ENCODE results near the gene GLO1.

GLO1 gene

GRCh38 chr6:38702558-38703397 lies at the start of gene GLO1:
GLO1 (minus strand) TSS chr6:38703145; CDS start chr6:38703054, 91 bp downstream.
- DNase-seq = peak; percentile 97

DNA sequence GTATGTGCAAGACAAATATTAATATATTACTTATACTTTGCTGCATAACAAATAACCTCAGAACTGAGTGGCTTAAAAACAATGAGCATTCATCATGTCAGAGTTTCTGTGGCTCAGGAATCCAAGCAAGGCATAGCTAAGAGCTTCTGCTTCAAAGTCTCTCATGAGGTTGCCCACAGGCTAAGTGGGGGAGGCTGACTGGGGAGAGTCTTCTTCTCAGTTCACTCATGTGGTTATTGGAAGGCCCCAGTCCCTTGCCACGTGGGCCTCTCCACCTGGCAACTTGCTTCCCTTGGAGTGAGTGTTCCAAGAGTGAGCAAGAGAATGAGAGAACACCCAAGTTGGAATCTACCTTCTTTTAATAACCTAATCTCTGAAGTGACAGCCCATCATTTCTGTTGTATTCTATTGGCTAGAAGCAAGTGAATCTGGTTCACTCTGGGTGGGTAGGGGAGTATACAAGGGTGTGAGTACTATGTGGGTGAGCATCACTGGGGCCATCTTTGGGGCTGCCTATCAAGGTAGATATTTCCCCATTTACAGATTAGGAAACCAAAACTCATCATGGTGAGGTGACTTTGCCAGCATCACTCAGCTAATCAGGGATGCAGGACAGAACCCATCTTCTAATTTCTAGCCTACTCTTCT lies 48.1 kb upstream of the GLO1 start:
- peak; percentile 44 for DNase-seq

GRCh38 chr6:38749473-38749872 lies 46.5 kb upstream of the GLO1 start:
- no peak for DNase-seq

DNA sequence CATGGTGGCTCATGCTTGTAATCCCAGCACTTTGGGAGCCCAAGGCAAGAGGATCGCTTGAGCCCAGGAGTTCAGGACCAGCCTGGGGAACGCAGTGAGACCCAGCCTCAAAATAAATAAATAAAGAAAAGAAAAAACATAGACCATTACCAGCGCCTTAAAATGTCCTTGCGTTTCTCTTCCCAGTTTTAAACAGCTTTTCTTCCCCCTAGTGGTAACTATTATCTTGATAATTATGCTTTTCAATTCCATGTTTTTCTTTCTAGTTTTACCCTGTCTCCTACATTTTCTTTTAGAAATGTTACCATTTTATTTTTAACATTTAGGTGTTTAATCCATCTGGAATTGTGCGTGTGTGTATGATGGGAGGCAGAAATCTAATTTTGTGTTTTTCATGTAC lies 36.6 kb upstream of the GLO1 start:
- DNase-seq = no peak

- DNase-seq = no peak
Measured at GRCh38 chr6:38738261-38738660, 35.3 kb upstream of the GLO1 start.

DNA sequence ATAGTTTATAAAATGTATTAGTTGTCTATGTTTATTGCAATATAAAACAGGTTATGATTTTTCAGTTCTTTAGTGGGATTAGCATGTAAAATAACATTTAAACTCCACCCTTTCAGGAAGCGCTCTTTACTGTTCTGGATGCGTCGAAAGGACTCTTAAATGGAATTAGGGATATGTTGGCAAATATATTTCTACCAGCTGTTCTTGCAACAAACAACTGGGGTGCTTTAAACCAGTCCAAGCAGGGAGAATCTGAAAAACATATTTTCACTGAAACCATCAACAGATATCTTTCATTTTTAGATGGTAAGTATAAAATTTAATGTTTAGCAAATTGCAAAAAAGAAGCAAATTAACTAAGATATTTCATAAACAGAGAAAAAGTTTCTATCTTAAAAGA lies 34.0 kb upstream of the GLO1 start:
- DNase-seq = no peak

DNA sequence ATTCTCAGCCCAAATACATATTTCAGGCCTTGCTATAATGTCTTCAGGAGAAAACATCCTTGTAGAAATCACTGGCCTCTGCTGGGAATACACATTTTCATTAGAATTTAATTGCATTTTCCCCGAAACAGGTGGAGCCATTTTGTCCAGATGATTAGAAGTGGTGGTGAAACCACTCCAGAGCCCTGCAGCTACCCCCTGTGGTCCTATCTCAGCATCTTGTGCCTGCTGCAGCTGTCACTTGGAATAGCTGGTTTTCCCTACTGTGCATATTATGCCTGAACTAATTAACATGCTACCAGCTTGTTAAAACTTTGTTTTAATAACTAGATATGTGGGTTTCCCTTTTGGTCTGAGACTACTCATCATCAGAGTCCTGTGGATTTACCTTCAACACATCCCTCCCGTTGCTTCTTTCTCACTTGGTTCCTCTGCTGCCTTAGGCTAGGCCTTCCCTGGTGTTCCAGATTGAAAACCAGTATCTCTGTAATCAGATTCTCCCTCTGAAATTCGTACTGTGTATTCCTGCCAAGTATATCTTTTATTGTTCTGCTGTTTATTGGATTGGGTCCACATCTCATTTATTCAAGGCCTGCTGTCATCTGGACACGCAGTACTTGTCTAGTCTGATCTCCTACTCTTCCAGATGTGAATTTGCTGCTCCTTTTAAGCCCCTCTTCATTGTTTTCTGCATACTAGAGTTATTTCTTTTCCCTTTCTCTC lies 27.4 kb upstream of the GLO1 start:
- no peak for DNase-seq

DNA sequence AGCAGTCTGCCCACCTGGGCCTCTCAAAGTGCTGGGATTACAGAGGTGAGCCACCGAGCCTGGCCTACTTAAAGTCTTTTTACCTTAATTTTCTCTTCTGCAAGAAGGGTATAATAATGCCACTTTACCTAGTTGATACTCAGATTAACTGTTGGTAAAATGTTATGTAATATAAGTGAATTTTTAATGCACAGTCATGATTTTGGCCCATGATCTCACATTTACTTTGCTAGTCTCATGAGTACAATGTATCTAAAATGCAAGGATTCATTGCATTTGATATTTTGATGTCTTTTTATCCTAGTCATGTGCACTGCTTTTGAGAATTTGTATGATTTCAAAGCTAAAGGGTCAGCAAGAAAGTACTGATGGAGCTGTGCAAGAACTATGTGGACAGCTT lies 25.3 kb upstream of the GLO1 start:
- DNase-seq = no peak

- no peak for DNase-seq
Measured at GRCh38 chr6:38725414-38726183, 22.7 kb upstream of the GLO1 start.

- DNase-seq = no peak
Measured at GRCh38 chr6:38724343-38724742, 21.4 kb upstream of the GLO1 start.

- DNase-seq = no peak
Measured at GRCh38 chr6:38723783-38724182, 20.8 kb upstream of the GLO1 start.

DNA sequence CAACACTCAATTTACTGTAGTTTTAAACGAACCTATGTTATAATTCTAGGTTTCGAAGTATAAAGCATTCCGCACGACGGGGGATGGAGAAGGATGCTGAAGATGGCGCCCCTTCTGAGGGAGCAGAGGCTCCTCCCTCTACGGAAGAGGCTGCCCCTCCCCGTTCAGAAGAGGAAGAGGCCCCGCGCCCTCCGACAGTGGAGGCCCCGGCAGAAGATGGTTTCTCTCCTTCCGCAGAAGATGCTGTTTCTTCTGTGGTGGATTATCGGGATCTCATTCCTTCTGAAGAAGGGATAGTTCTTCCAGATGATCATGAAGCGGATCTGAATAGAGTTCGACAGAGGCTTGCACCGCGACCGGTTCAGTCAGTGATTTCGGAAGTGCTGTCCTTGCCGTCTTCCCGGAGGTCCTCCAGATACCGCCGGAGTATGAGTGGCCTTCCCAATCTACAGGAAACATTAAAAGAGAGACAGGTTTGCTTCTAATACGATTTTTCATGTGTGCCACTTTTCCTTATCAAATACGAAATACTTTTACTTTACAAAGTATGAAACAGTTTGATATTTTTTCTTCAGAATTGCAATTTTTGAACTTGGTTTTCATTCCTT lies 19.9 kb upstream of the GLO1 start:
- no peak for DNase-seq

DNA sequence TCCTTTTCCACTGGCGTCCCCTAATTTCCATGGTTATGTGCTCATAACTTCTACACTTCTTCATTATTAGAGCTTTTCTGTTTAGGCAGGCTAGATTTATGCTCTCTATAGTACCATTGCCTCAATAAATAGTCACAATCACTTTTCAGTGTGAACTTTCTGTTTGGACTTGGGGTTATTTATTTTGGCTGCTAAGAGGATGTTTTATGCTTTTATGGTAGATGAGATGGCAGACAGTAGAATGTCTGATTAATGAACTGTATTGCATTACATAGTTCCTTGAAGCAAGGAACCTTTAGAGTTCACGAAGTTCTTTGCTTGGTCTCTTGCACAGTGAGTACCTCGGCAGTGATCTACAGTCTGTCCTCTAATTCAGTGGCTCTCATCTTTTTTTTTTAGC lies 19.1 kb upstream of the GLO1 start:
- peak; percentile 27 for DNase-seq

DNA sequence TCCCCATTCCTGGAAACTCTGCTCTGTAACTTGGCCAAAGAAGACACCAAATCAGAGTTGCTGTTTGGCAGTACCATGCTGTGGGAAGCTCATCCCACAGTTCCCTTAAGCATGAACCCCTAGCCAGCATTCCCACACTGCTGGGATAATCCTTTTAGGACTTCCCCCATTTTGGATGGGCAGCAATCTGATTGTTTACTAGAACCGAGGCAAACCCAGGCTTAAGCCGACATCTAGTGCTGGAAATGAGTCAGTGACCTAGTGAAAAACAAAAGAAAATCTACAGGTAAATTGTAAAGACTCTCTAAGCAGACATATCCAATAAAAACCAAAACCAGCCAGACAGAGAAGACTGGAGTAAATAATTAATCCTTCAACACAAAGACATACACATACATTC lies 17.4 kb upstream of the GLO1 start:
- peak; percentile 25 for DNase-seq

DNA sequence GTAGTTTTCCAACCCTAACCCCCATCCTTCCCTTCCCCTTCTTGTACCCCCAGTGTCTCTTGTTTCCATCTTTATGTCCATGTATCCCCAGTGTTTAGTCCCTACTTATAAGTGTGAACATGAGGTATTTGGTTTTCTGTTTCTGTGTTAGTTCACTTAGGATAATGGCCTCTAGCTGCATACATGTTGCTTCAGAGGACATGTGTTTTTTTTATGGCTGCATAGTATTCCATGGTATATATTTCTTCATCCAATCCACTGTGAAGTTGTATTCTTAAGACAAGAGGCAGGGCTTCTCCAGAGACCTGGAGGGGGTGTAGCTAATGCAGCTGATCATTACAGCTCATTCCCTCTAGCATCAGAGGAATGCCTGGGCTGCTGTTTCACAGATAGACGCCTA lies 16.4 kb upstream of the GLO1 start:
- DNase-seq = no peak

DNA sequence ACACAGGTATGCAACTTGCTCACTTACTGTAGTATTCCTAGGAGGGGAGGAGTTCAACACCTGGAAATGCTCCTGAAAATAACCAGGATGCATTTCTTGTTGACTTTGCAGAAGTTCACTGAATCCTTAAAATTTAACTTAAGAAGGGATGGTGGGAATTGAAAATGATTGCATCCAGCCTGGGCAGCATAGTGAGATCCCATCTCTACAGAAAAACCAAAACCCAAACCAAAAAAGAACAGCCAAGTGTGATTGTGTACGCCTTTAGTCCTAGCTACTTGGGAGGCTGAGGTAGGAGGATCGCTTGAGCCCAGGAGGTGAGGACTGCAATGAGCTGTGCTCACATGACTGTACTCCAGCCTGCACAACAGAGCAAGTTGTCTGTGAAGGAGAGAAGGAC lies 13.9 kb upstream of the GLO1 start:
- no peak for DNase-seq

DNA sequence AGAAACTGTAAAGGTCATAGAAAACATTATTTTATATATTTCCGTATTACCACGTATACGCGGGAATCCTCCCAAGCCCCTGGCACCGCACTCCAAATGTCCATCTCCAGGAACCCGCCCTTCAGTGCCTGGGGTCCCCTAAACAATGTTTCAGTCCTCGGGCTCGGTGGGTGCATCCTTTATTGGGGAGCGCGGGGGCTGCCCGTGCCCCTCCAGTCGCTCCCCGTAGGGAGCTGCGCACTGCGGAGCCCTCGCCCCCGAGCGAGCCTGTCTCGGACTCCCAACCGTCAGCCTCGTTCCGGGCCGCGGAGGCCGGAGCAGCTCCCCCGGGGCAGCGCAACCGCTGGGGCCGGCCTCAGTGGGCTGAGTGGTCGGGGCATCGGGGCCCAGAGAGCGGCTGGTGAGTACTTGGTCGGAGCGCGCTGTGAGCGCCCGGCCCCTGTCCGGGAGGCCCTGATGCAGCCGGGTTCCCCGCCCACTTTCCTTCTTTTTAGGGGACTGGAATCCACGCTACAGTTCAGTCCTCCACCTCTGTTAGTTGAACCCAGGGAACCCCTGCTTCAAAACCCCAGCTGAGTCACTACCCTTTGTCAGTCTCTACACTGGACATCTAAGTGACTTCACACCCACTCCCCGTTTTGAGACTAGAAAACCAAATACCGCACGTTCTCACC lies 12.2 kb upstream of the GLO1 start, which contains the start of gene DNAH8:
TSS of gene DNAH8 (plus strand) at position 296 of the 674 bp plus-strand sequence. CDS start 7,499 bp downstream, outside the sequence.
- no peak for DNase-seq

DNA sequence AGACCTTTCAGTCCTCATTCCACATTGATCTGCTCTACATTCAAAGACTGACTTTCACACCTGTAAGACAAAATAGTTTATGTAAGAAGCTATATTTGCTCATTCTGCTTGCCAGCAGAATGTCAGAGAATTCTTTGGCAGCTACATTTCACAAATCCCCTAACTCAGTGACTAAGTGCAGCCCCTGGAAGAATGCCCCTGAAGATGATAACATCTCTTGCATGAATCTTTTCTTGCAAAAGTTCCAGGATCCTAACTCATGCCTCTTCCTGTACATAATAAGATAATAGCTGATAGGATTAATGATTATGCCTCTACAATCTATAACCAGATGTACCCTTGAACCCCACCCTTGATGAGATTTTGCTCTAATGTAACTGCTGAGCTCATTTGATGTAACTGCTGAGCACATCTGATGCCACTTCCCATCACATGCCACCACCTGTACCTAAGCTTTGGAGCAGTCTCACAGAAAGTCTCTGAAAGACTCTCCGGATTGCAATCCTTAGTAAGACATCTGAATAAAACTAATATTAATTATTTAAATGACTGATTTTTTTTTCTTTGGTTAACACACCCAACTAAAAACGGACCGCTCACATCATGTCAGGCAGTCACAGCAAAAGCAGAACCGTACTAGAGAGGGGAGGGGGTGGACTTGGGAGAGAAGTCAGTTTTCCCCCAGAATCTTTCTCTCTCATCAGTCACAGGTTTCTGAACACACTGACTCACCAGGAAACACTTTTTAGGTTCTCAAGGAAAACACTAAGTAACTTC lies 11.5 kb upstream of the GLO1 start:
- DNase-seq = no peak

DNA sequence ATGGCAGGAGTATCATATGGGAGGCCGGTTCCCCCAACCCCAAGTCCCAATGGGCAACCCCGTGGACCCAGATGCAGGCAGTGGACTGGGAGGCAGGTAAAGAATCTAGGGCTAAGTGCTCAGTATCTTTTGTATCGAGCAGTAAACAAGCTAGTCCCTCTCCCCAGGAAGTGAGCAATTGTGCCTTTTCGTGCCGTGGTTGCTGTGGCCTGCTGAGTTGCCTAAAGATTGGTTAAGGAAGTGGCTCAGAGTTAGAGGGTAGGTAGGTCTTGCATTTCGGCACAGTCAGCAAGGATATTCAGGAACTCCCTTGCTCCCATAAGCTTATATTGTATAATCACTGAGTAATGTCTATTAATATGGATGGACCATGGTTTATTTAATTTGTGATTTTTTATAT lies 10.9 kb upstream of the GLO1 start:
- DNase-seq = no peak

DNA sequence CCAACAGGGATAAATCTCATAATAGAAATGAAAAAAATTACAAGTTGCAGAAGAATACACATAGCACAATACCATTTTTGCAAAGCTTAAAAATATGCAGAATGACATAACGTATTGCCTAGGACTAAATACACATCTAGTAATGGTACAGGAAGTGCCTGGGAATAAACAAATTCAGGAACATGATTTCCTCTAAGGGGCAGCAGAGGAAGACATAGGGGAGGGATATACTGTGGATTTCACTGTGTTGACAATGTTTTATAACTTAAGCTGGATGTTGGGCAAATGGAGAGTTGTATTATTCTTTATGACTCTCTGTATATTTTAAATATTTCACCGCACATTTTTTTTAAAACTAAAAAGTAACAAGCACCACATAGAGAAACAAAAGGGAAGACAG lies 5.6 kb upstream of the GLO1 start:
- no peak for DNase-seq

GRCh38 chr6:38705924-38706323 lies 3.0 kb upstream of the GLO1 start:
- DNase-seq = no peak

Measured in kidney glomerular epithelial cell (primary cell).